IMR-90 (cell line): ENCODE data around the gene LMBRD2. TPM values are rescaled to one million over a fixed set of nuclear protein-coding genes. Genes with fewer than 3 reads are reported as not detected.

ENCODE experiments used
- ATAC-seq: fragments of 200-7000 bp; cut with Tn5 transposase; 2 replicates; pipeline ENCODE4 v1.9.1; 2020; ENCODE audit warnings: low read depth, mild to moderate bottlenecking, moderate library complexity
- BruUV-seq: library from RNA; stranded (reverse); fragments of 400-500 nt; replicated peaks from 2 replicates; lab custom pipeline; 2021; lab: Mats Ljungman, UMichigan
- CTCF ChIA-PET: fragments of 300-600 bp; formaldehyde crosslinking; extraction: SDS; loops from one replicate; lab custom pipeline; 2021; ENCODE audit warnings: antibody characterized with exemption; lab: Yijun Ruan, JAX
- POLR2A ChIA-PET: fragments of 300-600 bp; sonication (Branson Sonifier 250); formaldehyde crosslinking; loops from one replicate; lab custom pipeline; 2022; ENCODE audit warnings: antibody characterized with exemption; ENCODE audit not compliant: unreplicated experiment; lab: Charles Lee
- DNase-seq: peaks from one replicate; pipeline ENCODE4 v3.0.0; 2013
- H2AFZ ChIP-seq: replicated peaks from 2 replicates; pipeline ENCODE3; 2013; ENCODE audit warnings: low read length, mild to moderate bottlenecking; ENCODE audit not compliant: poor library complexity
- H2AK5ac ChIP-seq: 2 replicates; pipeline ENCODE4 v1.6.1; 2013; ENCODE audit warnings: low read depth, low read length, inconsistent platforms
- H2AK9ac ChIP-seq: replicated peaks from 2 replicates; pipeline ENCODE3; 2013; ENCODE audit warnings: mild to moderate bottlenecking, low read depth, low read length, moderate library complexity; ENCODE audit not compliant: poor library complexity
- H2BK120ac ChIP-seq: 2 replicates; pipeline ENCODE4 v1.6.1; 2013; ENCODE audit warnings: low read depth, low read length, inconsistent platforms
- H2BK15ac ChIP-seq: 3 replicates; pipeline ENCODE4 v1.6.1; 2013; ENCODE audit warnings: low read depth, low read length, inconsistent platforms
- H2BK20ac ChIP-seq: 2 replicates; pipeline ENCODE4 v1.6.1; 2013; ENCODE audit warnings: low read depth, mild to moderate bottlenecking, inconsistent platforms, low read length, moderate library complexity
- H2BK5ac ChIP-seq: 2 replicates; pipeline ENCODE4 v1.6.1; 2013; ENCODE audit warnings: mild to moderate bottlenecking, low read depth, low read length, inconsistent platforms; ENCODE audit not compliant: poor library complexity, severe bottlenecking
- H3K14ac ChIP-seq: replicated peaks from 2 replicates; pipeline ENCODE4 v1.6.1; 2013; ENCODE audit warnings: low read depth, low read length, inconsistent platforms
- H3K18ac ChIP-seq: 2 replicates; pipeline ENCODE4 v1.6.1; 2013; ENCODE audit warnings: low read depth, low read length, control low read depth
- H3K23ac ChIP-seq: 2 replicates; pipeline ENCODE4 v1.6.1; 2013; ENCODE audit warnings: low read depth, low read length, inconsistent platforms
- H3K27ac ChIP-seq: 2 replicates; pipeline ENCODE4 v1.5.1; 2013; ENCODE audit warnings: mild to moderate bottlenecking, control low read depth, low read length; ENCODE audit not compliant: insufficient read depth
- H3K27me3 ChIP-seq: 2 replicates; pipeline ENCODE4 v1.6.1; 2013; ENCODE audit warnings: low read length; ENCODE audit not compliant: control insufficient read depth, insufficient read depth
- H3K36me3 ChIP-seq: 2 replicates; pipeline ENCODE4 v1.6.1; 2013; ENCODE audit warnings: low read length, mixed read lengths; ENCODE audit not compliant: control insufficient read depth, insufficient read depth
- H3K4ac ChIP-seq: 2 replicates; pipeline ENCODE4 v1.6.1; 2013; ENCODE audit warnings: low read depth, low read length, inconsistent platforms
- H3K4me1 ChIP-seq: 2 replicates; pipeline ENCODE4 v1.6.1; 2013; ENCODE audit warnings: low read length, mixed read lengths; ENCODE audit not compliant: control insufficient read depth, insufficient read depth
- H3K4me2 ChIP-seq: 2 replicates; pipeline ENCODE4 v1.6.1; 2013; ENCODE audit warnings: low read depth, mild to moderate bottlenecking, control low read depth, low read length, moderate library complexity
- H3K4me3 ChIP-seq: 2 replicates; pipeline ENCODE4 v1.5.1; 2013; ENCODE audit warnings: low read depth, mild to moderate bottlenecking, control low read depth, low read length, moderate library complexity; ENCODE audit not compliant: insufficient read depth
- H3K56ac ChIP-seq: 2 replicates; pipeline ENCODE4 v1.6.1; 2013; ENCODE audit warnings: low read length, inconsistent platforms; ENCODE audit not compliant: insufficient read depth; ENCODE audit errors: extremely low read depth
- H3K79me1 ChIP-seq, 2 experiments: 2 replicates each; pipeline ENCODE4 v1.6.1; 2013; ENCODE audit warnings: low read length in 2 of 2, inconsistent platforms in 1 of 2, low read depth in 1 of 2
- H3K9ac ChIP-seq: 2 replicates; pipeline ENCODE4 v1.6.1; 2013; ENCODE audit warnings: low read depth, low read length, control low read depth
- H3K9me1 ChIP-seq: 2 replicates; pipeline ENCODE4 v1.6.1; 2013; ENCODE audit warnings: low read length, inconsistent platforms; ENCODE audit not compliant: insufficient read depth
- H3K9me3 ChIP-seq: 2 replicates; pipeline ENCODE4 v1.6.1; 2013; ENCODE audit warnings: low read length; ENCODE audit not compliant: control insufficient read depth, insufficient read depth
- H4K20me1 ChIP-seq: 2 replicates; pipeline ENCODE4 v1.6.1; 2013; ENCODE audit warnings: low read length, inconsistent platforms; ENCODE audit not compliant: insufficient read depth
- H4K5ac ChIP-seq: 2 replicates; pipeline ENCODE4 v1.6.1; 2013; ENCODE audit warnings: mild to moderate bottlenecking, low read depth, low read length, control low read depth
- H4K8ac ChIP-seq, 2 experiments: 2 replicates each; pipeline ENCODE4 v1.6.1; 2013; ENCODE audit warnings: low read depth in 2 of 2, low read length in 2 of 2, control low read depth in 1 of 2, inconsistent platforms in 1 of 2
- H4K91ac ChIP-seq: 2 replicates; pipeline ENCODE4 v1.6.1; 2013; ENCODE audit warnings: low read depth, low read length, inconsistent platforms; ENCODE audit not compliant: insufficient read depth
- CEBPB ChIP-seq: IDR thresholded peaks from 2 replicates; pipeline ENCODE4 v1.6.1; 2012; ENCODE audit warnings: low read depth, low read length, improper control_type of control experiment
- RAD21 ChIP-seq: IDR thresholded peaks from 2 replicates; pipeline ENCODE4 v1.6.1; 2012; ENCODE audit warnings: low read length, improper control_type of control experiment
- dilution Hi-C: fragments of 300-500 bp; cut with HindIII; formaldehyde crosslinking; loops from one replicate; pipeline ENCODE4 v1.14.3; 2018; ENCODE audit warnings: low sequenced_read_pairs; ENCODE audit not compliant: unreplicated experiment
- in situ Hi-C: fragments of 300-500 bp; cut with MboI; formaldehyde crosslinking; loops from 3 replicates; pipeline ENCODE4 v1.14.3; 2019; ENCODE audit warnings: low sequenced_read_pairs, inconsistent platforms, mixed read lengths
- intact Hi-C: fragments of 100-400 bp; cut with micrococcal nuclease; formaldehyde crosslinking; loops from 2 replicates; pipeline ENCODE4 v1.10.0; 2022
- polyA plus RNA-seq, 3 experiments: library from polyadenylated mRNA; depleted of rRNA; stranded (reverse); fragments of >200 nt; gene quantifications; 2 replicates each; pipeline ENCODE4 v1.2.3, GENCODE V29; 2012; ENCODE audit warnings: low replicate concordance in 1 of 3
- total RNA-seq: library from RNA; depleted of rRNA; stranded (reverse); fragments of >200 nt; gene quantifications from 2 replicates; pipeline ENCODE4 v1.2.3, GENCODE V29; 2012

The LMBRD2 gene
- total and polyA plus RNA-seq, 2 of the 4 experiments (the other 2 are of a cell fraction) = 1.8 to 5.2 TPM

DNA sequence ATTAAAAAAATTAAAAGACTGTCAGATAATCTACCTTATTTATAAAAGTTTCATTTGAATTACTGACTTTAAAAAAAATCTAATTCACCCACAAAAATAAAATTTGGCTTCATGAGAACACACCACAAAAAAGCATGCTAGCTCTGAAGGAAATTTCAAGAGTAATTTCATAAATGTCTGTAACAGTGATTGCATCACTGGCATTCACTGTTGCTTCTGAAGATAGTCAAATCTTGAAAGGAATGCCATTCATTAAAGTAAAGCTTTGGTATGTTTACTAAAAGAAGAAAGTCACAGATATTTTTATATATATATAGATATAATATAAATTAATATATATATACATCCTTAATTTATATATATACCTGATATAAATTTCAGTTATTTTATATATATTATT, 46.6 kb upstream of the LMBRD2 start:
- intact Hi-C loops (no loop called here), in situ Hi-C loops (no loop called here)
- no TSS peak for BruUV-seq

More for the DNA sequence above, 46.6 kb upstream of the LMBRD2 start:
- Histone ChIP-seq H3K4ac (no peak overlapping the region), H3K4me1 (peaks cover 2% of the 10 kb centered on the region), H4K5ac (no peak overlapping the region), H2AK9ac (no peak overlapping the region), H3K27ac (no peak overlapping the region), H3K4me3 (no peak overlapping the region), H4K8ac (no peak overlapping the region), H3K9ac (no peak overlapping the region), H3K36me3 (peaks cover 6% of the 10 kb centered on the region), H2BK20ac (no peak overlapping the region), H3K14ac (no peak overlapping the region), H4K20me1 (no peaks in the 10 kb centered on the region), H4K91ac (no peak overlapping the region), H2AK5ac (no peak overlapping the region), H3K79me1 (no peaks in the 10 kb centered on the region), H2AFZ (no peak overlapping the region), H3K18ac (no peak overlapping the region), H2BK5ac (no peak overlapping the region), H2BK15ac (no peak overlapping the region), H3K23ac (no peak overlapping the region), H2BK120ac (no peak overlapping the region), H3K9me1 (no peaks in the 10 kb centered on the region), H3K4me2 (no peak overlapping the region), H3K56ac (no peak overlapping the region), H3K9me3 (no peaks in the 10 kb centered on the region), H3K27me3 (no peaks in the 10 kb centered on the region)
- DNase-seq (peak; percentile 4), ATAC-seq (no peak)
- POLR2A ChIA-PET = no interaction called here
- dilution Hi-C loops = no loop called here
- peak; percentile 81 for TF ChIP-seq CEBPB
- no peak for TF ChIP-seq RAD21
- CTCF ChIA-PET = interaction anchor here (1.8 kb wide), 1 partner anchor 20 kb away, joined by 4 read pairs; no protein-coding TSS in a partner anchor
